ENCODE measurements around the gene UFSP1.
A peak's percentile ranks its signal among the peaks of the same experiment; 100 is the strongest.

Gene UFSP1

DNA sequence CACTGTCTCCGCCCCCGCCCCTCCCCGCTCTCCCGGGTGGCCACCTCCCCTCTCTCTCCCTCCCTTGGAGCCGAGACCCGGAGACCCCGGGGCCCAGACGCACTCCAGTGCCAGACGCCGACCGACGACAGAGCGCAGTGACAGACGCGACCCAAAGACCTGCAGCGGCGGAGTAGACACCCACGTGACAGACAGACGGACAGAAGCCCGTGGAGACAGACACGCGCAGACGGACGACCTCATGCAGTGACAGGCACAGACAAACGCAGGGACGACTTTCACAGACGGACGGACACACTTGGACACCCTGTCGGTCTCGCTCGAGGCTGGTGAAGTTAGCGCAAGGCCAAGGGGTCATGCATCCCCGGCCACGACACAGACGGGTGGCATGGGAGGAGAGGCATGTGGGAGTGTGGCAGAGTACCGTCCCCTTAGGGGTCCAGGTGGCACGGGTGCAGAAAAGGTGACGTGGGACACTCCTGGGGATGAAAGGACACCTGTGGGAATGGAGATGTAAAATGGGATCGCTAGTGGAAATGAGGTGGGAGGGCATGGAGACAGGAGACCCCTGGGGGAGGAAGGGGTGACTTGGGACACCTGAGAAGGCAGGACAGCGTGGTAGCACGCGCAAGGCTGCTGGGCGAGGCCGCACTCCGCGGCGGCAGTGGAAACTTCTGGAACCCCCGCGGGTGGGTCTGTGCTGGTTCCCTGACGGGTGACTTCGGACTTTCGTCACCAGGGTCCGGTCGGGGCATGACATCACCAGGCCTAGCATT lies 6.6 kb upstream of the UFSP1 start:
- DNase-seq (ENCODE audit: low read depth) = no peak

GRCh38 chr7:100895701-100895955 lies 6.1 kb upstream of the UFSP1 start, which contains the start of gene ACHE:
Gene ACHE, minus strand, starts transcription at chr7:100895888. Its CDS starts 1,656 bp downstream, at chr7:100894232.
- no peak for DNase-seq (ENCODE audit: low read depth)

GRCh38 chr7:100894860-100895700 lies 5.6 kb upstream of the UFSP1 start:
- DNase-seq (ENCODE audit: low read depth) = peak; percentile 43

GRCh38 chr7:100893910-100894721 lies 4.6 kb upstream of the UFSP1 start:
- DNase-seq (ENCODE audit: low read depth) = no peak

DNA sequence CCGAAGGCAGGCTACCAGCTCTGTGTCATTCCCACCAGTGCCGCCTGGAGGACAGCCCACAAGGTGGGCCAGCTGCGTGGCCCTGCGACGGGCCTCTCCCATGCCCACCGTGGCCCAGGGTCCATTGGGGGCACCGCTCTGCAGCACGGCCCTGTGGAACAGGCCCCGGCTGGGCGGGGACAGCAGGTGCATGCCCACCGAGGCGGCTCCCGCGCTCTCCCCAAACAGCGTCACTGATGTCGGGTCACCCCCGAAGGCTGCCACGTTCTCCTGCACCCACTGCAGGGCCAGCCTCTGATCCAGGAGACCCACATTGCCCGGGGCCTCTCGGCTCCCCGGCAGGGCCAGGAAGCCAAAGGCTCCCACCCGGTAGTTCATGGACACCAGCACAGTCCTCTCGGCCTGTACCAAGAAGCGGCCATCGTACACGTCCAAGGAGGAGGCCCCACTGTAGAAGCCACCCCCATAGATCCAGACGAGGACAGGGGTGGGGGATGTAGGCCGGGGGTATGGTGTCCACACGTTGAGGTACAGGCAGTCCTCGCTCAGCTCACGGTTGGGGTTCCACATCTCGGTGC lies 3.9 kb upstream of the UFSP1 start:
- no peak for DNase-seq (ENCODE audit: low read depth)

DNA sequence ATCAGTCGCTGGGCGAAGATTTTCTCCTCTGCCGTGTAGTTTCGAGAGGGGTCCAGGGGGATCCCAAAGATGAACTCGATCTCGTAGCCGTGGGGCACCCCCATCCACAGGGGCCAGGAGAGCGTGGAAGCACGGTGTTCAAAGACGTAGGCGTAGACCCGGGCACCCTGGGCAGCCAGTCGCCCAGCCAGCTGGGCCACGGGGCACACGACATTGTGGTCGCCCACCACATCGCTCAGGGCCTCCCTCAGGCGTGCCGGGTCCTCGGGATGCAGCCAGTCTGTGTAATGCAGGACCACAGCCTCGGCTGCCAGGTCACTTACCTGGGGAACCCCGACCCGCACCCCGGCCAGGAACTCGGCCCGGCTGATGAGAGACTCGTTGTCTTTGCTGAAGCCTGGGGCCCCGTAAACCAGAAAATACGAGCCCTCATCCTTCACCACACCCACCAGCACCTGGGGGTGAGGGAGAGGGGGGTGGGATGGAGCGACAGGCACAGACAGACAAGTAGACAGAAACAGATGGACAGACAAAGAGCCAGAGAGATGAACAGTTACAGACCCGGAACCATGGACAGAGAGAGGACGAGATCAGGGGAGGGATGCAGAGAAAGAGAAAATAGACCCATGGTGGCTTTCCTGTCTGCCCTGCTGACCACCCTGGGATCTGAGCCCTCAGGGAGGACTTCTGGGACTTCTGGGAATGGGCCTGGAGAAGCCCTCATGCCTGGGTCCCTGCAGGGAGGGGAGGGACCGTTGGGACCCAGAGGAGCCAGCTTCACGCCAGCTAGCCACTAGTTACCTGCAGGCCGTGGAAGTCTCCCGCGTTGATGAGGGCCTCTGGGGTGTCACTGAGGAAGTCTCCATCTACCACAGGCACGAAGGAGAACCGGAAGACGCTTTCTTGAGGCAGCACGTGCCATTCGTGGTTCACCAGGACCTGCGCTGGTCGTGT lies 3.1 kb upstream of the UFSP1 start:
- DNase-seq (ENCODE audit: low read depth) = no peak

- no peak for DNase-seq (ENCODE audit: low read depth)
Observed at GRCh38 chr7:100891568-100892247, 2.2 kb upstream of the UFSP1 start.

GRCh38 chr7:100890653-100891567 lies 1.4 kb upstream of the UFSP1 start:
- no peak for DNase-seq (ENCODE audit: low read depth)

DNA sequence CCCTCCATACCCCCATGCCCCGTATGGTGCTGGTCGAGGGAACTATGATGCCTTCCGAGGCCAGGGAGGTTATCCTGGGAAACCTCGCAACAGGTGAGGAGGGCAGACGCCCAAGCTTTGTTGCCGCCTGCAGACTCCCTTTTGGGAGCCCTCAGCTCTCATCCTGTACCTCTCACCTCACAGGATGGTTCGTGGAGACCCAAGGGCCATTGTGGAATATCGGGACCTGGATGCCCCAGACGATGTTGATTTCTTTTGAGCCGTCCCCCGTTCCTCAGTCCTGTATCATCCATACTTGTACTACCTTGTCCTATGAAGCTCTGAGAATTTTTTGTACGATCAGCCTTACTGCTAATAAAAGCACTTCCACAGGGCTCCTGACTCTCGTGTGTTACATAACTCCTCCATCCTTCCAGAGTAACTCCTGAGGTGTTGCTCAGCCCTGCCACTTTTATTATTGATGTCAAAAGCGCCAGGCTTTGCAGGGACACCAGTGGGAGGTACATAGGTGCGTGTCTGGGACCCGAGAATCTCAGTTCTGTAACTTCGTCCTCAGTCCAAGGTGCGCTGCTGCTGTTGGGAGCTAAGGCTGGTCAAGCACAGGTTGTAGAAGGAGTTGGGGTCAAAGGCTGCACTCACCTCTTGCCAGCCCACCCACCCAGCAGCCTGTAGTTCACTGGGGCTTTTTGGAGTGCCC lies 1.1 kb downstream of the UFSP1 start:
- DNase-seq (ENCODE audit: low read depth) = no peak

DNA sequence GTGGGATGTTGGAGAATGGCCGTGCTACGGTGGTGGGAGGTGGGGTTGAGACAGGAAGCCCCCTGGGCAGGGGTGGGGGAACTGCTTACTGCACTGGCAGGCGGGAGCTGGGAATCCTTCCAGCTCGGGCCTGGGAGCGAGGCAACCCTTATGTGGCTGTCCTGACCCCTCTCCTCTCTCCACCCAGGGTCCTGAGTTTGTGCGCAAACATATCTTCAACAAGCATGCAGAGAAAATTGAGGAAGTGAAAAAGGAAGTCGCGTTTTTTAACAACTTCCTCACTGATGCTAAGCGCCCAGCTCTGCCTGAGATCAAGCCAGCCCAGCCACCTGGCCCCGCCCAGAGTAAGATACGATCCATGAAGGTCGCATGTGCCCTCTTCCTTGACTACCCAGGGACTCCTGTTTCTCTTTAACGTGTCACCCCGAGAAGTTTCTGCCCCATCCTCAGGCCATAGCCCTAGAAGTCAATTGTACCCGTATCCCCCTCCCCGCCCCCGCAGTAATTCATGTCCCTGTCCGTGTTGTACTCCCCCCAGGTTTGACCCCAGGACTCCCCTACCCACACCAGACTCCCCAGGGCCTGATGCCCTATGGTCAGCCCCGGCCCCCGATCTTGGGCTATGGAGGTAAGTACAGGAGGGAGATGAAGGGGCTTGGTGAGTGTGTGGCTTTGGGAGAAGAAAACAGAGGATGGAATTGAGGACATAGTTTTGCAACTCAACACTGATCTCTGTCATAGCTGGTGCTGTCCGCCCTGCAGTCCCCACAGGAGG lies 1.8 kb downstream of the UFSP1 start:
- peak; percentile 41 for DNase-seq (ENCODE audit: low read depth)

DNA sequence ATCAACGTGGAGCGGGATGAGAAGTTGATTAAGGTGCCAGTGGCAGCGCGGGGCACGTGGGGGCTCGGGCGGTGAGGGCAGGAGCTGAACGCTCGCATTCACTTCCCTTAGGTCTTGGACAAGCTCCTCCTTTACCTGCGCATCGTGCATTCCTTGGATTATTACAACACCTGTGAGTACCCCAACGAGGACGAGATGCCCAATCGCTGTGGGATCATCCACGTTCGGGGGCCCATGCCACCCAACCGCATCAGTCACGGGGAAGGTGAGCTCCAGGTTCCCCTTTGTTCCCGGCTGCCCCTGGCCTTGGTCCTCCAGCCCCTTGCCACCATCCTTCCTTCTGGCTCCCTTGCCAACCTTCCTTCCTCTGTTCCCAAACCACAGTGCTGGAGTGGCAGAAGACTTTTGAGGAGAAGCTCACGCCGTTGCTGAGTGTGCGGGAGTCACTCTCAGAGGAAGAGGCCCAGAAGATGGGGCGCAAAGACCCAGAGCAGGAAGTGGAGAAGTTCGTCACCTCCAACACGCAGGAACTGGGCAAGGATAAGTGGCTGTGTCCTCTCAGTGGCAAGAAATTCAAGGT lies 2.5 kb downstream of the UFSP1 start:
- no peak for DNase-seq (ENCODE audit: low read depth)

DNA sequence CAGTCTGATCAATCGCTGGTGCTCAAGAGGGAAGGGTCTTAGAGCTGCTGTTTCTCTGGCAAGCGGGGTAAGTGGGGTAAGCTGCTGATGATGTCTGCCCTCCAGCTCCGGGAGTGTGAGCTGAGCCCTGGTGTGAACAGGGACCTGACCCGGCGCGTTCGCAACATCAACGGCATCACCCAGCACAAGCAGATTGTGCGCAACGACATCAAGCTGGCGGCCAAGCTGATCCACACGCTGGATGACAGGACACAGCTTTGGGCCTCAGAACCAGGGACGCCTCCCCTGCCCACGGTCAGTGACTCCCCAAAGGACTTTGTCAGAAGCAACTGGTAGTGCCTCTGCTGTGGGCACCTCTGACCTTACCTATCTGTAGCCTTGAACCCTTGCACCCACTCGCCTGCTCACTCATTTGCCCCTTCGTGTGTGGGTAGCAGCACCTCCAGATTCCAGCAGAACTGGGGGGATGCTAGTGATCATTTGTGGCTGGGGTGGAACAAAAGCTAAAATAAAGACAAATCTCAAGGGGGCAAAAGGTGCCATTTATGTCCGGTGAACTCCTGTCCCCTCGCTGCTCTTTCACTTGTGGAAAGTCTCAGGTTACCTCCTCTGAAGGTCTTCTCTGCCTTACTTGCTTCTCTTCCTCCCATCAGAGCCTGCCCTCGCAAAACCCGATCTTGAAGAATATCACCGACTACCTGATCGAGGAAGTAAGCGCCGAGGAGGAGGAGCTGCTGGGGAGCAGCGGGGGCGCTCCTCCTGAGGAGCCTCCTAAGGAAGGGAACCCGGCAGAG lies 3.2 kb downstream of the UFSP1 start:
- DNase-seq (ENCODE audit: low read depth) = no peak

- no peak for DNase-seq (ENCODE audit: low read depth)
Observed at GRCh38 chr7:100885440-100886141, 3.9 kb downstream of the UFSP1 start.

GRCh38 chr7:100884736-100885439 lies 4.6 kb downstream of the UFSP1 start:
- DNase-seq (ENCODE audit: low read depth) = no peak

DNA sequence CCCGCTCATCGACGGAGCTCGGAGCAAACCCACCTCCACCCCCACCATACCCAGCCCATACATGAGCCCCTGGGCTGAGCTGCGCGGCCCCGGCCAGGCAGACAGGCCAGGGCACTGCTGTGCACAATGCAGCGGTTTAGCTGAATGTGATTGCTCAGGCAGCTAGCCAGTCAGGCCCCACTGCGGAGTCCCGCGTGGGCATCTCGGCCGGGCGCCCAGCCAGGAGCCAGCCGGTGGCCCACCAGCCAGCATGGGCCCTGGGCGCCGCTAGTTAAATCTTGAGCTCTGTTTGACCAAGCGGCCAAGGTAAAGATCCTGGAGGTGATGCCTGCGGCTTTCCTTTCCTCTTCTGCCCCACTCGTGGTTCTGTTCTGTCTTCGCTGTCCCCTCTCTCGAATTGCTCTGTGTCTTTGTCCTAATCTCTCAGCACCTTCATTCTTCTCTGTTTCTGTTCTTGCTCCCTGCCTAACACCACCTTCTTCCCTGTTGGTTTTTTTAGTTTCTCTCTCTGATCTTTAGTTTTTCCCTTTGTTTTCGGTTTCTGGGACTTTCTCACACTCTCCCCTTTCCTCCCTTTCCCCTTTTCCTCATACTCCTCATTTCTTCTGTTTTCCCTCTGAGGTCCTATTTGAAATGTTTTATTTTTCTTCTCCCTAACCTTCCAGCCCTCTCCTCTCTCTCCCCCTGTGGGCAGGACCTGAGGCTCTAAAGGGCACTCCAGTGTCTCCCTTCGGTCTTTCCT lies 6.6 kb downstream of the UFSP1 start:
- no peak for DNase-seq (ENCODE audit: low read depth)
